Trophoblast cell (in vitro differentiated cells and primary cell): ENCODE measurements around the gene EFCAB5.

ENCODE experiments used
- DNase-seq, 2 donors: peaks; one replicate each; pipeline ENCODE4 v3.0.0-alpha.2; 2016
- H2AFZ ChIP-seq: 2 replicates; pipeline ENCODE4 v1.6.1; 2013; ENCODE audit warnings: low read length, moderate library complexity, mild to moderate bottlenecking; ENCODE audit not compliant: insufficient read depth, poor library complexity
- H2AK5ac ChIP-seq: 2 replicates; pipeline ENCODE4 v1.6.1; 2013; ENCODE audit warnings: mild to moderate bottlenecking, low read length
- H2BK120ac ChIP-seq: 2 replicates; pipeline ENCODE4 v1.6.1; 2013; ENCODE audit warnings: low read length, mild to moderate bottlenecking, moderate library complexity; ENCODE audit not compliant: insufficient read depth, poor library complexity
- H2BK12ac ChIP-seq: 2 replicates; pipeline ENCODE4 v1.6.1; 2013; ENCODE audit warnings: mild to moderate bottlenecking, low read length, moderate library complexity
- H2BK5ac ChIP-seq: 2 replicates; pipeline ENCODE4 v1.6.1; 2013; ENCODE audit warnings: low read length, low read depth, moderate library complexity, mild to moderate bottlenecking; ENCODE audit not compliant: poor library complexity
- H3K14ac ChIP-seq: 2 replicates; pipeline ENCODE4 v1.6.1; 2013; ENCODE audit warnings: mild to moderate bottlenecking, low read length
- H3K18ac ChIP-seq: 2 replicates; pipeline ENCODE4 v1.6.1; 2013; ENCODE audit warnings: mild to moderate bottlenecking, low read length
- H3K23ac ChIP-seq: 2 replicates; pipeline ENCODE4 v1.6.1; 2013; ENCODE audit warnings: low read length
- H3K27ac ChIP-seq: 2 replicates; pipeline ENCODE4 v1.5.1; 2013; ENCODE audit warnings: low read depth, mild to moderate bottlenecking, inconsistent platforms, low read length, moderate library complexity
- H3K27me3 ChIP-seq: 2 replicates; pipeline ENCODE4 v1.6.1; 2013; ENCODE audit warnings: inconsistent platforms, mild to moderate bottlenecking, low read length, moderate library complexity; ENCODE audit not compliant: insufficient read depth
- H3K36me3 ChIP-seq, 2 experiments: 1 replicate in 1 of 2; 2 replicates in 1 of 2; pipeline ENCODE4 v1.6.1; 2013; ENCODE audit warnings: low read length in 2 of 2, mild to moderate bottlenecking in 2 of 2, moderate library complexity in 1 of 2; ENCODE audit not compliant: insufficient read depth in 2 of 2, control insufficient read depth in 1 of 2
- H3K4ac ChIP-seq: 2 replicates; pipeline ENCODE4 v1.6.1; 2013; ENCODE audit warnings: low read depth, mild to moderate bottlenecking, low read length, moderate library complexity
- H3K4me1 ChIP-seq, 2 experiments: 1 replicate in 1 of 2; 2 replicates in 1 of 2; pipeline ENCODE4 v1.6.1; 2013; ENCODE audit warnings: low read length in 2 of 2, mild to moderate bottlenecking in 2 of 2, moderate library complexity in 1 of 2; ENCODE audit not compliant: insufficient read depth in 2 of 2, control insufficient read depth in 1 of 2
- H3K4me2 ChIP-seq: 2 replicates; pipeline ENCODE4 v1.6.1; 2013; ENCODE audit warnings: inconsistent platforms, mild to moderate bottlenecking, low read length, moderate library complexity
- H3K4me3 ChIP-seq: 2 replicates; pipeline ENCODE4 v1.5.1; 2013; ENCODE audit warnings: mild to moderate bottlenecking, low read depth, low read length, inconsistent platforms
- H3K79me1 ChIP-seq: one replicate; pipeline ENCODE4 v1.6.1; 2013; ENCODE audit warnings: low read length
- H3K79me2 ChIP-seq: 2 replicates; pipeline ENCODE4 v1.6.1; 2013; ENCODE audit warnings: low read length, mild to moderate bottlenecking; ENCODE audit not compliant: control insufficient read depth, insufficient read depth, poor library complexity
- H3K9ac ChIP-seq: 2 replicates; pipeline ENCODE4 v1.6.1; 2013; ENCODE audit warnings: mild to moderate bottlenecking, low read length
- H3K9me3 ChIP-seq: 2 replicates; pipeline ENCODE4 v1.6.1; 2013; ENCODE audit warnings: low read depth, mild to moderate bottlenecking, control low read depth, inconsistent platforms, low read length; ENCODE audit not compliant: insufficient read depth
- H4K12ac ChIP-seq: 2 replicates; pipeline ENCODE4 v1.6.1; 2013; ENCODE audit warnings: low read depth, mild to moderate bottlenecking, low read length, moderate library complexity
- H4K8ac ChIP-seq: 2 replicates; pipeline ENCODE4 v1.6.1; 2013; ENCODE audit warnings: low read depth, mild to moderate bottlenecking, low read length, moderate library complexity
- H4K91ac ChIP-seq: one replicate; pipeline ENCODE4 v1.6.1; 2013; ENCODE audit warnings: low read depth, mild to moderate bottlenecking, low read length, moderate library complexity
- WGBS: extraction: QIAGEN DNeasy Blood & Tissue Kit; methylation state at CpG from one replicate; pipeline ENCODE4 v1.1.7; 2013; ENCODE audit warnings: missing lambda C conversion rate; ENCODE audit not compliant: insufficient read length, insufficient coverage; ENCODE audit errors: extremely low coverage; 5-methylcytosine and 5-hydroxymethylcytosine counted together

Gene EFCAB5

DNA sequence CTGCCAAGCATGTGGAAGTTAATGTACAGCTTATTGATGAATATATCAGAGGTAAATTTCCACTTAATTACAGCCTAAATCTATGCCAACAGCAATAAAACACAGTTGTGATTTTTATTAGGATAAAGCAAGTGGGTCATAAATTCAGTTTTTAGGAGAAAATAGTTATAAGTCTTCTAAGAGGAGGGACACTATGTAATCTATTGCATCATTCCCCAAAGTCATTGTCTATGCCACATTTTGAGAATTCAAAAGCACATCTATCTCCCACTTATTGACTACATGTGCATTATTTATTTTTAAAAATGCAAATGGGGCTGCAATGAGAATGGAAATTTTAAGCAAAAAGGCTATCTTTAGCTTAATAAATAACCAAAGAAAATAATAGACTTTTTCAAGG, 151.5 kb downstream of the EFCAB5 start:
- no peak overlapping the region for H2BK5ac ChIP-seq
- no peak overlapping the region for H4K12ac ChIP-seq
- no peak overlapping the region for H3K4me3 ChIP-seq
- no peak overlapping the region for H3K27ac ChIP-seq
- H3K9me3 ChIP-seq = no peaks in the 10 kb centered on the region
- H3K79me1 ChIP-seq = no peaks in the 10 kb centered on the region
- H2BK12ac ChIP-seq = no peak overlapping the region
- no peak overlapping the region for H2AFZ ChIP-seq
- H3K4ac ChIP-seq = no peak overlapping the region
- H3K23ac ChIP-seq = no peak overlapping the region
- no peaks in the 10 kb centered on the region for H3K4me1 ChIP-seq
- H3K14ac ChIP-seq = no peak overlapping the region
- DNase-seq = no peak
- no peak overlapping the region for H4K8ac ChIP-seq
- no peaks in the 10 kb centered on the region for H3K36me3 ChIP-seq
- no peaks in the 10 kb centered on the region for H3K27me3 ChIP-seq
- H3K18ac ChIP-seq = no peak overlapping the region
- no peaks in the 10 kb centered on the region for H3K79me2 ChIP-seq
- H3K4me2 ChIP-seq = no peak overlapping the region
- no peak overlapping the region for H3K9ac ChIP-seq
- no peak overlapping the region for H2AK5ac ChIP-seq
- no peak overlapping the region for H4K91ac ChIP-seq
- no peak overlapping the region for H2BK120ac ChIP-seq

DNA sequence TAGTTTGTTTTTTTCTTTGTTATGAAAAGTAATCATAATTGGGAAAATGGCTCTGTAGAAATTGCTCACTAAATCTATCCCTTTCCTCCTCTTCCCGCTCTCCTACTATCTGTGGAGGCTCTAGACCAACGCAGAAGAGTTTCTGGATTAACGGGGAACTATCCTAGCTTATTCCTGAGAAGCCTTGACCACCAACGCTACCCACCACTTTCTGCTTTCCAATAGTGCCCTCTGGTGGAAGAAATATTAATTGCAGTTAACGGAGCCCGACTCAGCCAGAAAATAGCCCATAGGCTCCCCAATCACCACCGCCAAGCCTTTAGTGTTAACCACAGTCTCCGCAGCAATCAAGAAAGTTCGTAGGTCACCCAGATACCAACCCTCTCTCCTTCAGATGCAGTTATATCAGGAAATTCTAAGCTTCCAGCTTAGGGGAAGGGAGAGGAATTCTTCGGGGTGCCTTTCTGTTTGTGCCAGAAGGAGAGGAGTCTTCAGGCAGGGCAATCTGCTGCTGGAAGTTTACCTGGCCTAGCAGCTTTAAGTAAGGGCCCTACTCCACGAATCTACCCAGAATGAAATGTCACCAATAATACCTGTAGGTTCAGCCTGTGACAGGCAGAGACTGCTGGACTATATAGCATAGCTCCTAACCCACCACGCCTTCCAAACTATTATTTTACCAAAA, 152.2 kb downstream of the EFCAB5 start:
- DNase-seq = peak; percentile 47 to 85
- no peak overlapping the region for H3K4me3 ChIP-seq
- H4K12ac ChIP-seq = no peak overlapping the region
- no peak overlapping the region for H2BK12ac ChIP-seq
- H3K18ac ChIP-seq = no peak overlapping the region
- H3K36me3 ChIP-seq = no peaks in the 10 kb centered on the region
- H3K9me3 ChIP-seq = no peaks in the 10 kb centered on the region
- no peak overlapping the region for H2AK5ac ChIP-seq
- no peaks in the 10 kb centered on the region for H3K27me3 ChIP-seq
- no peak overlapping the region for H2BK120ac ChIP-seq
- H3K79me1 ChIP-seq = no peaks in the 10 kb centered on the region
- H3K9ac ChIP-seq = no peak overlapping the region
- no peak overlapping the region for H4K91ac ChIP-seq
- H3K23ac ChIP-seq = no peak overlapping the region
- no peaks in the 10 kb centered on the region for H3K4me1 ChIP-seq
- no peak overlapping the region for H3K4me2 ChIP-seq
- H3K14ac ChIP-seq = no peak overlapping the region
- H3K4ac ChIP-seq = no peak overlapping the region
- no peak overlapping the region for H4K8ac ChIP-seq
- WGBS = no CpG with 5 or more reads among the region's 12 CpGs
- no peaks in the 10 kb centered on the region for H3K79me2 ChIP-seq
- no peak overlapping the region for H3K27ac ChIP-seq
- H2AFZ ChIP-seq = no peak overlapping the region
- no peak overlapping the region for H2BK5ac ChIP-seq

DNA sequence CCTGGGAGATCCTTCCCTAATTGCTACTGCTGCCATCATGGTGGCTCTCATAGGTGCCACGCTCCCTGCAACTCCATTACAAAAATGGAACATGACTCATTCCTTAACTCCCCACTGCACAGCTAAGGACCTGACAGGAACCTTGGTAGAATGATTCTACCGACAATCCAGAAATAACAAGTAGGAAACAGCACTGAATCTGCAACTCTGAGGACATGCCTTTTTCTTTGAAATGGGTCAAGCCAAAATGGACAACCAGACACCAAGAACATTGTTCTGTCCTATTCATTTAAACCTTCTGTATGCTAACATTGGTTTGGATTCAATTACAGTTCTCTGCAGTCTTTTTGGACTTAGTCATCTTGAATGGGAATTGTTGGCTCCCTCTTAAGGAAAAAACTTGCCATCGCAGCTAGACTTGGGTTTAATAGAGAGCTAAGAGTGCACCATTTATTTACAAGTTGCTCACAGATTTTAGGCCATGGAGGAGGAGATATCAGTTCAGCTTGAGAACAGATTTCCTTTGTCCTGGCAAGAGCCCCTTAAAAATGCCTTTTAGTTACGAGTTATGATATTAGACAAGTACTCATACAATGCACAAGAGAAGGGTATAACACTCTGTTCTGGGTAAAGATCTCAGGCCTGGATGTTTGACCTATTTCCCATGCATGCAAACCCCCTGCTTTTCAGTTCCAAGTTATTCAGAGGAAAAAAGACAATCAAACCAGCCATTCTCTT, 154.2 kb downstream of the EFCAB5 start:
- Histone ChIP-seq H3K4me3 (no peak overlapping the region), H3K27me3 (no peaks in the 10 kb centered on the region), H3K79me2 (no peaks in the 10 kb centered on the region), H3K9ac (no peak overlapping the region), H3K4me2 (no peak overlapping the region), H4K12ac (no peak overlapping the region), H3K18ac (no peak overlapping the region), H4K8ac (no peak overlapping the region), H2BK12ac (no peak overlapping the region), H4K91ac (no peak overlapping the region), H3K14ac (no peak overlapping the region), H3K23ac (no peak overlapping the region), H3K9me3 (no peaks in the 10 kb centered on the region), H2BK5ac (no peak overlapping the region), H3K4me1 (no peaks in the 10 kb centered on the region), H3K79me1 (no peaks in the 10 kb centered on the region), H2AK5ac (no peak overlapping the region), H3K36me3 (no peaks in the 10 kb centered on the region), H2AFZ (no peak overlapping the region), H3K4ac (no peak overlapping the region), H3K27ac (no peak overlapping the region), H2BK120ac (no peak overlapping the region)
- no CpG with 5 or more reads among the region's 4 CpGs for WGBS
- peak; percentile 77 to 93 for DNase-seq

DNA sequence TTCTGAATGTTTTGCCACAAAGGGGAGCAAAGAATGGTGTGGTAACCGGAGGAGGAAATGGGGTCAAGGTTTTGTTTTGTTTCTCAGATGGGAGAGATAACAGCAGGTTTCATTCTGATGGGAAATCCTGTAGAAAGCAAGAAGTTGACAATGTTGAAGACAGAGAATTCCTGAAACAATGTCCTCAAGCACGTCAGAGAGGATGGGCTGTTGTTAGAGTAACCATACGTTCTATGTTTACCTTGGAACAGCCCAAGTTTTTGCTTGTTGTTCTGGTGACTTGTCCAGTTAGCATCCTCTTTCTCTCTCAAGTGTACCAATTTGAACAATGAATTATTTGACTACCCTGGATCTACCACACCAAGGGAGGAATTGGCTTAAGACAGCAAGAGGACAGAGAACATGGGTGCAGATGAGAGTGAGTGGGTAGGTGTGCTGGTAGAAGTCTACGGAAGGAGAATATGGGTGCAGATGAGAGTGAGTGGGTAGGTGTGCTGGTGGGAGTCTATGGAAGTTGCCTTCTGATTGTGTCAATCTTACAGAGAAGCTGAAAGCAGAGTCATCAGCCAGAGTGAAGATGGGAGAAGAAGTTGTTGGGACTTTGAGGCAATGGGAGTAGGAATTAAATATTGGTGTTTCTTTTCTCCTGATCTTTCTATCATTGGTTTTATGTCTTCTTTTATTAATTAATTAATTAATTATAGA, 160.4 kb downstream of the EFCAB5 start:
- no peaks in the 10 kb centered on the region for H3K27me3 ChIP-seq
- no peaks in the 10 kb centered on the region for H3K4me1 ChIP-seq
- no peak for DNase-seq
- H2BK120ac ChIP-seq = no peak overlapping the region
- no peaks in the 10 kb centered on the region for H3K79me1 ChIP-seq
- no peak overlapping the region for H4K12ac ChIP-seq
- no peak overlapping the region for H3K4me3 ChIP-seq
- no peaks in the 10 kb centered on the region for H3K9me3 ChIP-seq
- no peak overlapping the region for H4K91ac ChIP-seq
- no peak overlapping the region for H4K8ac ChIP-seq
- no peak overlapping the region for H2BK12ac ChIP-seq
- H2BK5ac ChIP-seq = no peak overlapping the region
- no peak overlapping the region for H3K14ac ChIP-seq
- H3K4me2 ChIP-seq = no peak overlapping the region
- H2AK5ac ChIP-seq = no peak overlapping the region
- no peaks in the 10 kb centered on the region for H3K79me2 ChIP-seq
- no peak overlapping the region for H3K18ac ChIP-seq
- H2AFZ ChIP-seq = no peak overlapping the region
- H3K9ac ChIP-seq = no peak overlapping the region
- H3K4ac ChIP-seq = no peak overlapping the region
- WGBS = no CpG with 5 or more reads among the region's 4 CpGs
- no peak overlapping the region for H3K23ac ChIP-seq
- H3K36me3 ChIP-seq = no peaks in the 10 kb centered on the region
- no peak overlapping the region for H3K27ac ChIP-seq
